H1 (cell line): ENCODE results near the gene TMEM127. TPM values are rescaled to one million over a fixed set of nuclear protein-coding genes. Genes with fewer than 3 reads are reported as not detected.

Experiments used
- BACH1 ChIP-seq: IDR thresholded peaks from 2 replicates; pipeline ENCODE4 v1.6.1; 2012; ENCODE audit warnings: low read length, improper control_type of control experiment
- EZH2 ChIP-seq: fragments of 200-600 bp; sonication (generic); IDR thresholded peaks from 2 replicates; pipeline ENCODE4 v1.7.1; 2012; ENCODE audit warnings: low read depth, mild to moderate bottlenecking, moderate library complexity, low read length, inconsistent platforms; ENCODE audit not compliant: severe bottlenecking
- NANOG ChIP-seq: IDR thresholded peaks from 2 replicates; pipeline ENCODE4 v1.6.1; 2011; ENCODE audit warnings: low read length, low read depth, mild to moderate bottlenecking, inconsistent platforms; ENCODE audit not compliant: insufficient read depth, poor library complexity, severe bottlenecking
- SP4 ChIP-seq: IDR thresholded peaks from 2 replicates; pipeline ENCODE4 v1.6.1; 2012; ENCODE audit warnings: low read length, inconsistent platforms
- YY1 ChIP-seq: IDR thresholded peaks from 2 replicates; pipeline ENCODE4 v1.6.1; 2011; ENCODE audit warnings: low read depth, mild to moderate bottlenecking, low read length
- polyA plus RNA-seq, 7 experiments: library from polyadenylated mRNA; depleted of rRNA in 3 of 7; stranded (reverse) in 5 of 7; unstranded in 2 of 7; fragments of >200 nt in 5 of 7; fragments of 200-250 nt in 2 of 7; gene quantifications; 1 replicate in 5 of 7; 2 replicates in 1 of 7; 4 replicates in 1 of 7; pipeline versions ENCODE4 v1.2.1 to v1.2.3, GENCODE V29; 2011 to 2013; ENCODE audit warnings: missing spikeins in 2 of 7, mixed read lengths in 2 of 7
- total RNA-seq: library from RNA; stranded (reverse); fragmentation: NEBNext Ultra II Directional; extraction: Animal tissue kit (Norgen Biotek cat#: 25700); gene quantifications from 2 replicates; pipeline ENCODE4 v1.2.1, GENCODE V29; 2021

Gene TMEM127
- total and polyA plus RNA-seq, 2 of the 8 experiments (the other 6 are each of a cell fraction or from before 2014, with no cell fraction given), result 25.0 to 41.0 TPM

- TF ChIP-seq BACH1, result no peak
- no peak for TF ChIP-seq SP4
- TF ChIP-seq NANOG, result no peak
- TF ChIP-seq EZH2, result no peak
- no peak for TF ChIP-seq YY1
Measured at GRCh38 chr2:96262306-96262705, 3.5 kb downstream of the TMEM127 start (continued).
